Hematopoietic multipotent progenitor cell treated with erythropoietin and hydrocortisone succinate and interleukin-3 and kit ligand, for 15 days (in vitro differentiated cells): ENCODE data around the gene UNC5A.
A peak's percentile ranks its signal among the peaks of the same experiment; 100 is the strongest.

ENCODE experiments used
- DNase-seq: peaks from one replicate; pipeline ENCODE4 v3.0.0-alpha.2; 2015; ENCODE audit warnings: low spot score

UNC5A gene

GRCh38 chr5:176821441-176821840, 11.1 kb downstream of the UNC5A start:
- no peak for DNase-seq

- DNase-seq: no peak
Measured at GRCh38 chr5:176822041-176822792, 11.9 kb downstream of the UNC5A start.

- no peak for DNase-seq
Measured at GRCh38 chr5:176822793-176823481, 12.6 kb downstream of the UNC5A start.

- DNase-seq: no peak
Measured at GRCh38 chr5:176823869-176824412, 13.6 kb downstream of the UNC5A start.

GRCh38 chr5:176824604-176825003, 14.2 kb downstream of the UNC5A start:
- DNase-seq: no peak

- no peak for DNase-seq
Measured at GRCh38 chr5:176825234-176825633, 14.9 kb downstream of the UNC5A start.

GRCh38 chr5:176825957-176826356, 15.6 kb downstream of the UNC5A start:
- DNase-seq: no peak

- DNase-seq: no peak
Measured at GRCh38 chr5:176827736-176828414, 17.5 kb downstream of the UNC5A start.

GRCh38 chr5:176829320-176829719, 19.0 kb downstream of the UNC5A start:
- DNase-seq: no peak

GRCh38 chr5:176830422-176830994, 20.1 kb downstream of the UNC5A start:
- no peak for DNase-seq

- DNase-seq: no peak
Measured at GRCh38 chr5:176830995-176831423, 20.6 kb downstream of the UNC5A start.

GRCh38 chr5:176831425-176831824, 21.1 kb downstream of the UNC5A start:
- no peak for DNase-seq

- DNase-seq: no peak
Measured at GRCh38 chr5:176832162-176832561, 21.8 kb downstream of the UNC5A start.

GRCh38 chr5:176833286-176833685, 22.9 kb downstream of the UNC5A start:
- no peak for DNase-seq

GRCh38 chr5:176835918-176836317, 25.6 kb downstream of the UNC5A start:
- no peak for DNase-seq

- no peak for DNase-seq
Measured at GRCh38 chr5:176836811-176837706, 26.7 kb downstream of the UNC5A start.

GRCh38 chr5:176837707-176838115, 27.4 kb downstream of the UNC5A start:
- peak; percentile 51 for DNase-seq

- DNase-seq: no peak
Measured at GRCh38 chr5:176843673-176844072, 33.3 kb downstream of the UNC5A start.

- DNase-seq: no peak
Measured at GRCh38 chr5:176844281-176844680, 33.9 kb downstream of the UNC5A start.

- no peak for DNase-seq
Measured at GRCh38 chr5:176844706-176845391, 34.5 kb downstream of the UNC5A start.

- DNase-seq: no peak
Measured at GRCh38 chr5:176845392-176845713, 35.0 kb downstream of the UNC5A start.
